Glutamatergic neuron (in vitro differentiated cells): ENCODE results near the gene VASP. TPM values are rescaled to one million over a fixed set of nuclear protein-coding genes. Genes with fewer than 3 reads are reported as not detected.
A peak's percentile ranks its signal among the peaks of the same experiment; 100 is the strongest.

Experiments
- DNase-seq: peaks from one replicate; pipeline ENCODE4 v3.0.0; 2022
- H3K27ac Mint-ChIP-seq: one replicate; pipeline ENCODE4 v1.8.0; 2020; ENCODE audit warnings: mild to moderate bottlenecking, mixed read lengths, inconsistent platforms; ENCODE audit not compliant: unreplicated experiment
- H3K27me3 Mint-ChIP-seq: one replicate; pipeline ENCODE4 v1.8.0; 2020; ENCODE audit warnings: mild to moderate bottlenecking, moderate library complexity, mixed read lengths, inconsistent platforms; ENCODE audit not compliant: unreplicated experiment
- H3K36me3 Mint-ChIP-seq: one replicate; pipeline ENCODE4 v1.8.0; 2020; ENCODE audit warnings: mild to moderate bottlenecking, mixed read lengths, inconsistent platforms; ENCODE audit not compliant: unreplicated experiment
- H3K4me1 Mint-ChIP-seq: one replicate; pipeline ENCODE4 v1.8.0; 2020; ENCODE audit warnings: mild to moderate bottlenecking, low read depth, mixed read lengths, inconsistent platforms; ENCODE audit not compliant: unreplicated experiment
- H3K4me3 Mint-ChIP-seq: one replicate; pipeline ENCODE4 v1.8.0; 2020; ENCODE audit warnings: mild to moderate bottlenecking, mixed read lengths, inconsistent platforms; ENCODE audit not compliant: unreplicated experiment
- H3K9me3 Mint-ChIP-seq: one replicate; pipeline ENCODE4 v1.8.0; 2020; ENCODE audit warnings: mild to moderate bottlenecking, moderate library complexity, mixed read lengths, inconsistent platforms; ENCODE audit not compliant: unreplicated experiment
- CTCF ChIP-seq: fragments of 200-600 bp; sonication (generic); IDR thresholded peaks from one replicate; pipeline ENCODE4 v1.5.0; 2021; ENCODE audit not compliant: partially characterized antibody, unreplicated experiment
- total RNA-seq: library from RNA; stranded (reverse); fragmentation: NEBNext Ultra II Directional; extraction: Animal tissue kit (Norgen Biotek cat#: 25700); gene quantifications from one replicate; pipeline ENCODE4 v1.2.1, GENCODE V29; 2021; ENCODE audit not compliant: unreplicated experiment

VASP gene
- total RNA-seq, 1 donor from 2014 or later = 73.6 TPM

GRCh38 chr19:45477186-45477585 is 30.1 kb upstream of the VASP start:
- peaks cover 10% of the 10 kb centered on the region for H3K27me3 Mint-ChIP-seq
- H3K27ac Mint-ChIP-seq = no peak overlapping the region
- H3K36me3 Mint-ChIP-seq = no peaks in the 10 kb centered on the region
- no peak for TF ChIP-seq CTCF
- H3K4me1 Mint-ChIP-seq = peaks cover 9% of the 10 kb centered on the region
- DNase-seq = no peak
- H3K9me3 Mint-ChIP-seq = peaks cover 8% of the 10 kb centered on the region
- H3K4me3 Mint-ChIP-seq = no peak overlapping the region

GRCh38 chr19:45477713-45478453 is 29.4 kb upstream of the VASP start:
- H3K4me1 Mint-ChIP-seq = peaks cover 6% of the 10 kb centered on the region
- peaks cover 8% of the 10 kb centered on the region for H3K9me3 Mint-ChIP-seq
- H3K27ac Mint-ChIP-seq = peak overlapping the region; percentile 91
- DNase-seq = no peak
- peaks cover 8% of the 10 kb centered on the region for H3K27me3 Mint-ChIP-seq
- H3K36me3 Mint-ChIP-seq = no peaks in the 10 kb centered on the region
- peak overlapping the region; percentile 64 for H3K4me3 Mint-ChIP-seq
- no peak for TF ChIP-seq CTCF

- DNase-seq = peak; percentile 86
- Mint-ChIP-seq H3K27ac (peak overlapping the region; percentile 91), H3K27me3 (peaks cover 8% of the 10 kb centered on the region), H3K4me1 (peaks cover 6% of the 10 kb centered on the region), H3K36me3 (no peaks in the 10 kb centered on the region), H3K9me3 (peaks cover 9% of the 10 kb centered on the region), H3K4me3 (peak overlapping the region; percentile 64)
- TF ChIP-seq CTCF = peak; percentile 88
These were observed 28.6 kb upstream of the VASP start for GRCh38 chr19:45478454-45479238.

GRCh38 chr19:45483033-45483432 is 24.2 kb upstream of the VASP start:
- H3K27ac Mint-ChIP-seq = no peak overlapping the region
- peaks cover 9% of the 10 kb centered on the region for H3K27me3 Mint-ChIP-seq
- no peak for DNase-seq
- no peak for TF ChIP-seq CTCF
- H3K9me3 Mint-ChIP-seq = peaks cover 14% of the 10 kb centered on the region
- no peak overlapping the region for H3K4me3 Mint-ChIP-seq
- H3K4me1 Mint-ChIP-seq = peaks cover 2% of the 10 kb centered on the region
- no peaks in the 10 kb centered on the region for H3K36me3 Mint-ChIP-seq

- TF ChIP-seq CTCF = no peak
- Mint-ChIP-seq H3K4me3 (peak overlapping the region; percentile 59), H3K27ac (peak overlapping the region; percentile 64), H3K36me3 (no peaks in the 10 kb centered on the region), H3K4me1 (no peaks in the 10 kb centered on the region), H3K9me3 (peaks cover 8% of the 10 kb centered on the region), H3K27me3 (peaks cover 7% of the 10 kb centered on the region)
- DNase-seq = no peak
These were observed 22.9 kb upstream of the VASP start for GRCh38 chr19:45484273-45484945.
